ENCODE measurements around the gene NRG2. TPM values are rescaled to one million over a fixed set of nuclear protein-coding genes. Genes with fewer than 3 reads are reported as not detected.

The NRG2 gene
- total and polyA plus RNA-seq, 7 experiments from 2014 or later, result 0.05 to 0.22 (median 0.12) TPM; not detected in 3

- Mint-ChIP-seq H3K27ac (peak overlapping the region in 1 of 9 donors; percentile 13), H3K9me3 (no peaks in the 10 kb centered on the region), H3K4me3 (no peak overlapping the region), H3K36me3 (no peaks in the 10 kb centered on the region), H3K4me1 (no peaks in the 10 kb centered on the region), H3K27me3 (peaks cover 11 to 49% (median 28%) of the 10 kb centered on the region in 5 donors)
- DNase-seq, result no peak
- no peaks in the 10 kb centered on the region for H3K9me3 ChIP-seq (ENCODE audit: control insufficient read depth in 2 of 3, low read length in 3 of 3)
- H3K36me3 ChIP-seq (ENCODE audit: control insufficient read depth in 2 of 3, insufficient read depth in 3 of 3, low read length in 3 of 3), result no peaks in the 10 kb centered on the region
- no peak overlapping the region for H3K27ac ChIP-seq (ENCODE audit: low read depth, low read length)
- H3K4me1 ChIP-seq (ENCODE audit: control insufficient read depth in 2 of 2, insufficient read depth in 2 of 2, low read length in 2 of 2), result no peaks in the 10 kb centered on the region
- no peak overlapping the region for H3K4me3 ChIP-seq (ENCODE audit: low read length)
- ATAC-seq, result no peak
- peaks cover 0 to 10% of the 10 kb centered on the region in 2 donors for H3K27me3 ChIP-seq (ENCODE audit: control insufficient read depth in 2 of 2, insufficient read depth in 2 of 2, low read length in 2 of 2)
- POLR2A ChIA-PET, result no interaction called here
- intact Hi-C loops (cut with micrococcal nuclease), result no loop called here
- CTCF ChIA-PET, result no interaction called here
These were observed 90.5 kb downstream of the NRG2 start for GRCh38 chr5:139952574-139952973.

GRCh38 chr5:139951983-139952382 is 91.1 kb downstream of the NRG2 start:
- ChIA-PET POLR2A (no interaction called here), CTCF (no interaction called here)
- H3K4me3 Mint-ChIP-seq, result no peak overlapping the region
- Histone ChIP-seq H3K9me3 (ENCODE audit: control insufficient read depth in 2 of 3, low read length in 3 of 3) (no peaks in the 10 kb centered on the region), H3K27me3 (ENCODE audit: control insufficient read depth in 2 of 2, insufficient read depth in 2 of 2, low read length in 2 of 2) (peaks cover 3 to 10% of the 10 kb centered on the region in 2 donors), H3K4me3 (ENCODE audit: low read length) (no peak overlapping the region), H3K36me3 (ENCODE audit: control insufficient read depth in 2 of 3, insufficient read depth in 3 of 3, low read length in 3 of 3) (no peaks in the 10 kb centered on the region), H3K27ac (ENCODE audit: low read depth, low read length) (no peak overlapping the region), H3K4me1 (ENCODE audit: control insufficient read depth in 2 of 2, insufficient read depth in 2 of 2, low read length in 2 of 2) (no peaks in the 10 kb centered on the region)
- no peak for ATAC-seq
- no peak overlapping the region for H3K27ac Mint-ChIP-seq
- intact Hi-C loops (cut with micrococcal nuclease), result no loop called here
- no peaks in the 10 kb centered on the region for H3K36me3 Mint-ChIP-seq
- DNase-seq, result no peak
- H3K4me1 Mint-ChIP-seq, result no peaks in the 10 kb centered on the region
- peaks cover 16 to 49% (median 29%) of the 10 kb centered on the region in 5 donors for H3K27me3 Mint-ChIP-seq
- no peaks in the 10 kb centered on the region for H3K9me3 Mint-ChIP-seq

GRCh38 chr5:139951296-139951924 is 91.7 kb downstream of the NRG2 start:
- DNase-seq (no peak), ATAC-seq (no peak)
- POLR2A ChIA-PET, result no interaction called here
- H3K4me3 Mint-ChIP-seq, result no peak overlapping the region
- CTCF ChIA-PET, result no interaction called here
- H3K36me3 ChIP-seq (ENCODE audit: control insufficient read depth in 2 of 3, insufficient read depth in 3 of 3, low read length in 3 of 3), result no peaks in the 10 kb centered on the region
- no peaks in the 10 kb centered on the region for H3K9me3 ChIP-seq (ENCODE audit: control insufficient read depth in 2 of 3, low read length in 3 of 3)
- no peak overlapping the region for H3K27ac Mint-ChIP-seq
- no peak overlapping the region for H3K27ac ChIP-seq (ENCODE audit: low read depth, low read length)
- intact Hi-C loops (cut with micrococcal nuclease), result no loop called here
- no peaks in the 10 kb centered on the region for H3K36me3 Mint-ChIP-seq
- H3K4me1 Mint-ChIP-seq, result no peaks in the 10 kb centered on the region
- H3K9me3 Mint-ChIP-seq, result no peaks in the 10 kb centered on the region
- peaks cover 3 to 10% of the 10 kb centered on the region in 2 donors for H3K27me3 ChIP-seq (ENCODE audit: control insufficient read depth in 2 of 2, insufficient read depth in 2 of 2, low read length in 2 of 2)
- H3K27me3 Mint-ChIP-seq, result peaks cover 18 to 50% (median 35%) of the 10 kb centered on the region in 5 donors
- no peaks in the 10 kb centered on the region for H3K4me1 ChIP-seq (ENCODE audit: control insufficient read depth in 2 of 2, insufficient read depth in 2 of 2, low read length in 2 of 2)
- no peak overlapping the region for H3K4me3 ChIP-seq (ENCODE audit: low read length)

GRCh38 chr5:139950436-139950835 is 92.7 kb downstream of the NRG2 start:
- intact Hi-C loops (cut with micrococcal nuclease), result no loop called here
- no peak for ATAC-seq
- H3K27ac Mint-ChIP-seq, result no peak overlapping the region
- Histone ChIP-seq H3K9me3 (ENCODE audit: control insufficient read depth in 2 of 3, low read length in 3 of 3) (no peaks in the 10 kb centered on the region), H3K36me3 (ENCODE audit: control insufficient read depth in 2 of 3, insufficient read depth in 3 of 3, low read length in 3 of 3) (no peaks in the 10 kb centered on the region), H3K4me1 (ENCODE audit: control insufficient read depth in 2 of 2, insufficient read depth in 2 of 2, low read length in 2 of 2) (no peaks in the 10 kb centered on the region), H3K27ac (ENCODE audit: low read depth, low read length) (no peak overlapping the region), H3K4me3 (ENCODE audit: low read length) (no peak overlapping the region), H3K27me3 (ENCODE audit: control insufficient read depth in 2 of 2, insufficient read depth in 2 of 2, low read length in 2 of 2) (peaks cover 3 to 10% of the 10 kb centered on the region in 2 donors)
- ChIA-PET POLR2A (no interaction called here), CTCF (interaction anchor here (0.5 to 1.0 kb wide), 2 partner anchors 9 to 18 kb away, joined by 3 to 6 read pairs; no protein-coding TSS in a partner anchor)
- H3K27me3 Mint-ChIP-seq, result peaks cover 24 to 53% (median 38%) of the 10 kb centered on the region in 5 donors
- peaks cover 0 to 2% (median 0%) of the 10 kb centered on the region in 11 donors for H3K9me3 Mint-ChIP-seq
- H3K4me3 Mint-ChIP-seq, result no peak overlapping the region
- H3K36me3 Mint-ChIP-seq, result peaks cover 0 to under 1% (median 0%) of the 10 kb centered on the region in 5 donors
- no peak for DNase-seq
- peaks cover 0 to 2% (median 0%) of the 10 kb centered on the region in 7 donors for H3K4me1 Mint-ChIP-seq

- H3K9me3 ChIP-seq (ENCODE audit: control insufficient read depth in 2 of 3, low read length in 3 of 3), result no peaks in the 10 kb centered on the region
- no peak for ATAC-seq
- peaks cover 3 to 10% of the 10 kb centered on the region in 2 donors for H3K27me3 ChIP-seq (ENCODE audit: control insufficient read depth in 2 of 2, insufficient read depth in 2 of 2, low read length in 2 of 2)
- POLR2A ChIA-PET, result no interaction called here
- peaks cover 0 to 2% (median 0%) of the 10 kb centered on the region in 7 donors for H3K4me1 Mint-ChIP-seq
- CTCF ChIA-PET, result interaction anchor here (1.0 kb wide), 1 partner anchor 19 kb away, joined by 6 read pairs; no protein-coding TSS in a partner anchor
- peaks cover 0 to 4% (median 0%) of the 10 kb centered on the region in 5 donors for H3K36me3 Mint-ChIP-seq
- H3K27ac Mint-ChIP-seq, result no peak overlapping the region
- H3K4me3 Mint-ChIP-seq, result no peak overlapping the region
- peaks cover 0 to 8% (median 2%) of the 10 kb centered on the region in 11 donors for H3K9me3 Mint-ChIP-seq
- intact Hi-C loops (cut with micrococcal nuclease), result no loop called here
- H3K27ac ChIP-seq (ENCODE audit: low read depth, low read length), result no peak overlapping the region
- DNase-seq, result no peak
- H3K27me3 Mint-ChIP-seq, result peaks cover 31 to 56% (median 45%) of the 10 kb centered on the region in 5 donors
- H3K36me3 ChIP-seq (ENCODE audit: control insufficient read depth in 2 of 3, insufficient read depth in 3 of 3, low read length in 3 of 3), result no peaks in the 10 kb centered on the region
- no peaks in the 10 kb centered on the region for H3K4me1 ChIP-seq (ENCODE audit: control insufficient read depth in 2 of 2, insufficient read depth in 2 of 2, low read length in 2 of 2)
- no peak overlapping the region for H3K4me3 ChIP-seq (ENCODE audit: low read length)
These were observed 93.4 kb downstream of the NRG2 start for GRCh38 chr5:139949710-139950109.

GRCh38 chr5:139947727-139948126 is 95.4 kb downstream of the NRG2 start:
- Mint-ChIP-seq H3K4me1 (peaks cover 0 to 2% (median 0%) of the 10 kb centered on the region in 7 donors), H3K27ac (no peak overlapping the region), H3K36me3 (peaks cover 0 to 4% (median 0%) of the 10 kb centered on the region in 5 donors), H3K4me3 (no peak overlapping the region), H3K9me3 (peaks cover 0 to 23% (median 8%) of the 10 kb centered on the region in 11 donors), H3K27me3 (peaks cover 40 to 58% (median 56%) of the 10 kb centered on the region in 5 donors)
- Histone ChIP-seq H3K4me1 (ENCODE audit: control insufficient read depth in 2 of 2, insufficient read depth in 2 of 2, low read length in 2 of 2) (no peaks in the 10 kb centered on the region), H3K4me3 (ENCODE audit: low read length) (no peak overlapping the region), H3K27me3 (ENCODE audit: control insufficient read depth in 2 of 2, insufficient read depth in 2 of 2, low read length in 2 of 2) (peaks cover 3 to 10% of the 10 kb centered on the region in 2 donors), H3K27ac (ENCODE audit: low read depth, low read length) (no peak overlapping the region), H3K36me3 (ENCODE audit: control insufficient read depth in 2 of 3, insufficient read depth in 3 of 3, low read length in 3 of 3) (no peaks in the 10 kb centered on the region), H3K9me3 (ENCODE audit: control insufficient read depth in 2 of 3, low read length in 3 of 3) (no peaks in the 10 kb centered on the region)
- intact Hi-C loops (cut with micrococcal nuclease), result no loop called here
- no peak for ATAC-seq
- DNase-seq, result no peak
- ChIA-PET POLR2A (no interaction called here), CTCF (no interaction called here)

- H3K4me1 ChIP-seq (ENCODE audit: control insufficient read depth in 2 of 2, insufficient read depth in 2 of 2, low read length in 2 of 2), result no peaks in the 10 kb centered on the region
- no peak overlapping the region for H3K27ac ChIP-seq (ENCODE audit: low read depth, low read length)
- DNase-seq (no peak), ATAC-seq (peak; percentile 52)
- Mint-ChIP-seq H3K36me3 (peaks cover 0 to 4% (median 0%) of the 10 kb centered on the region in 5 donors), H3K9me3 (peaks cover 0 to 36% (median 14%) of the 10 kb centered on the region in 11 donors), H3K4me1 (peaks cover 0 to 2% (median 0%) of the 10 kb centered on the region in 7 donors), H3K4me3 (no peak overlapping the region), H3K27ac (no peak overlapping the region), H3K27me3 (peaks cover 48 to 63% (median 53%) of the 10 kb centered on the region in 5 donors)
- peaks cover 0 to 3% (median 0%) of the 10 kb centered on the region in 3 experiments for H3K9me3 ChIP-seq (ENCODE audit: control insufficient read depth in 2 of 3, low read length in 3 of 3)
- no peak overlapping the region for H3K4me3 ChIP-seq (ENCODE audit: low read length)
- ChIA-PET POLR2A (no interaction called here), CTCF (no interaction called here)
- intact Hi-C loops (cut with micrococcal nuclease), result no loop called here
- no peaks in the 10 kb centered on the region for H3K36me3 ChIP-seq (ENCODE audit: control insufficient read depth in 2 of 3, insufficient read depth in 3 of 3, low read length in 3 of 3)
- peaks cover 3 to 10% of the 10 kb centered on the region in 2 donors for H3K27me3 ChIP-seq (ENCODE audit: control insufficient read depth in 2 of 2, insufficient read depth in 2 of 2, low read length in 2 of 2)
These were observed 96.7 kb downstream of the NRG2 start for GRCh38 chr5:139946440-139946839.
